ENCODE data around the gene ATP5PF. TPM values are rescaled to one million over a fixed set of nuclear protein-coding genes. Genes with fewer than 3 reads are reported as not detected.
"Not testable (repeated sequence)": the region's sequence is repeated elsewhere in the genome, so short reads cannot be mapped to it uniquely, and the experiment has no call there.

The ATP5PF gene
- total RNA-seq, 2 donors from 2014 or later = 27.8 to 44.0 TPM

- Histone ChIP-seq H3K27ac (no peak overlapping the region), H3K9me3 (no peaks in the 10 kb centered on the region), H3K36me3 (no peaks in the 10 kb centered on the region), H3K27me3 (replicated peaks; ENCODE audit: insufficient read depth) (no peaks in the 10 kb centered on the region), H3K4me1 (ENCODE audit: control insufficient read depth in 1 of 2, low read depth in 2 of 2) (no peaks in the 10 kb centered on the region), H3K4me3 (no peak overlapping the region)
- DNase-seq (ENCODE audit: low spot score) = no peak
- TF ChIP-seq CTCF (IDR thresholded peaks at IDR 0.05) = no peak
- no peak for ATAC-seq (ENCODE audit: insufficient number of reproducible peaks, low FRiP score, low read depth)
These were observed 24.2 kb downstream of the ATP5PF start for GRCh38 chr21:25710550-25710949.

- Histone ChIP-seq H3K4me1 (ENCODE audit: control insufficient read depth in 1 of 2, low read depth in 2 of 2) (no peaks in the 10 kb centered on the region), H3K36me3 (no peaks in the 10 kb centered on the region), H3K27ac (no peak overlapping the region), H3K9me3 (no peaks in the 10 kb centered on the region), H3K4me3 (no peak overlapping the region), H3K27me3 (replicated peaks; ENCODE audit: insufficient read depth) (no peaks in the 10 kb centered on the region)
- DNase-seq (ENCODE audit: low spot score) (no peak), ATAC-seq (ENCODE audit: insufficient number of reproducible peaks, low FRiP score, low read depth) (no peak)
- no peak for TF ChIP-seq CTCF (IDR thresholded peaks at IDR 0.05)
These were observed 24.9 kb downstream of the ATP5PF start for GRCh38 chr21:25709684-25710265.

DNA sequence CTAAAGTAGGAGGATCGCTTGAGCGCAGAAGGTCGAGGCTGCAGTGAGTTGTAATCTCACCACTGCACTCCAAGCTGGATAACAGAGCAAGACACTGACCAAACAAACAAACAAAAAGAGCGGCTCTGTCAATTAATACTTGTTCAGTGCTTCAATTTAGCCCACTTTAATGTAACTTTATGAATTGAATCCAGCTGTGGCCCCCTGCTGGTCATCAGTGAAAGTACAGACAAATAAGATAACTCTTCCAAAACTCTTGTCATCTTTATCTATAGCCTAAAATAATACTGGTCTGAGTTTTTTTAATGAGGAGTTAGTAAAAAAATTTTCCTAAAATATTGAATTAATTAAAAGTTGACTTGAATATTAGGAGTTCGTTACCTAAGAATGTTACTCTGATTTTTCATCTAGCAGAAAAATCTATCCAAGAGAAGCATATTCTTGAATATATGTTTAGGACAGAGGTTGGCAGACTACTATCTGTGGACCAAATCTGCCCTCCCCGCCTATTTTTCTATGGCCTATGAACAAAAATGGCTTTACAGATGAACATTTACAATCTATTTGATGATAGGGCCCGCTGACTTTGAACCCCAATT lies 26.1 kb downstream of the ATP5PF start:
- no peaks in the 10 kb centered on the region for H3K4me1 ChIP-seq (ENCODE audit: control insufficient read depth in 1 of 2, low read depth in 2 of 2)
- no peak overlapping the region for H3K4me3 ChIP-seq
- H3K9me3 ChIP-seq = no peaks in the 10 kb centered on the region
- DNase-seq (ENCODE audit: low spot score) = no peak
- no peaks in the 10 kb centered on the region for H3K27me3 ChIP-seq (replicated peaks; ENCODE audit: insufficient read depth)
- no peak overlapping the region for H3K27ac ChIP-seq
- H3K36me3 ChIP-seq = no peaks in the 10 kb centered on the region
- peak; percentile 88 for TF ChIP-seq CTCF (IDR thresholded peaks at IDR 0.05)
- peak; percentile 36 for ATAC-seq (ENCODE audit: insufficient number of reproducible peaks, low FRiP score, low read depth)

DNA sequence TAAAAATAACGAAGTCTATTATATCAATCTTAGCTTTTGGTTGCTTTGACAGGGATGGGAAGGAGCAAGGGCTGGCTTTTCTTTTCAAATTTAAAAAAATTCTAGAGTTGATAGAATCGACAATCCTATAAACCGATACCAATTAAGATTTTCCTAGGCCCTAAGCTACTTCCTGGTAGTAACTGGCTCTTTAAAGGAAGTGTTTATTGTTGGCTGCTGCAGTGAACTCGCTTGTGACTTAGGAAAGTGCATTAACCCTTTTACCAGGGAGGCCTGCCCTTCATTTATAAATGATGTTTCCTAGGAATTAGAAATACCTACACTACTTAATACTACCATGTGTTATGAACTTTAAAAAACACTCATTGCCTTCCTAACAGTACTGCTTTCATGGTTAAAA lies 33.2 kb downstream of the ATP5PF start:
- no peaks in the 10 kb centered on the region for H3K36me3 ChIP-seq
- no peak for DNase-seq (ENCODE audit: low spot score)
- no peak for TF ChIP-seq CTCF (IDR thresholded peaks at IDR 0.05)
- H3K4me1 ChIP-seq (ENCODE audit: control insufficient read depth in 1 of 2, low read depth in 2 of 2) = no peaks in the 10 kb centered on the region
- no peak overlapping the region for H3K4me3 ChIP-seq
- no peak for ATAC-seq (ENCODE audit: insufficient number of reproducible peaks, low FRiP score, low read depth)
- no peaks in the 10 kb centered on the region for H3K27me3 ChIP-seq (replicated peaks; ENCODE audit: insufficient read depth)
- no peaks in the 10 kb centered on the region for H3K9me3 ChIP-seq
- no peak overlapping the region for H3K27ac ChIP-seq

DNA sequence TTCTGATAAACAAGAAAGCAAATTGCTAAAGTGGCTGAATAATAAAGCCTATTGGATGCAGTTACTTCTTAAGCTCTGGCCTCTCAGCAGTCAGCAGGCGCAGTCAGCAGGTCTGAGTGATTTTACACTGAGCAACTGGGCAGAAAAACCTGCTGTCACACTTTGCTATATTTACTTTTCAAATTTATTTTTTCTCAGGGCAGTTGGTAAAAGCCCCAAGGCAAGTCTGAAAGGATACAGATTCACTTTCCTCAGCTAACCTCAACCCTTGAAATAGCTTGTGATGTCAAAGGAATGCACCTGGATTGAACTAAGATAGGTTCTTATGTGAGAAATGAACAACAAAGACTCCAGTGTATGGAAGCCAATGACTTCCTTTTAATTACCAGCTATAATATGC lies 34.0 kb downstream of the ATP5PF start:
- no peak overlapping the region for H3K27ac ChIP-seq
- no peaks in the 10 kb centered on the region for H3K9me3 ChIP-seq
- ATAC-seq (ENCODE audit: insufficient number of reproducible peaks, low FRiP score, low read depth) (no peak), DNase-seq (ENCODE audit: low spot score) (no peak)
- TF ChIP-seq CTCF (IDR thresholded peaks at IDR 0.05) = no peak
- H3K4me1 ChIP-seq (ENCODE audit: control insufficient read depth in 1 of 2, low read depth in 2 of 2) = no peaks in the 10 kb centered on the region
- no peaks in the 10 kb centered on the region for H3K27me3 ChIP-seq (replicated peaks; ENCODE audit: insufficient read depth)
- H3K36me3 ChIP-seq = no peaks in the 10 kb centered on the region
- no peak overlapping the region for H3K4me3 ChIP-seq

DNA sequence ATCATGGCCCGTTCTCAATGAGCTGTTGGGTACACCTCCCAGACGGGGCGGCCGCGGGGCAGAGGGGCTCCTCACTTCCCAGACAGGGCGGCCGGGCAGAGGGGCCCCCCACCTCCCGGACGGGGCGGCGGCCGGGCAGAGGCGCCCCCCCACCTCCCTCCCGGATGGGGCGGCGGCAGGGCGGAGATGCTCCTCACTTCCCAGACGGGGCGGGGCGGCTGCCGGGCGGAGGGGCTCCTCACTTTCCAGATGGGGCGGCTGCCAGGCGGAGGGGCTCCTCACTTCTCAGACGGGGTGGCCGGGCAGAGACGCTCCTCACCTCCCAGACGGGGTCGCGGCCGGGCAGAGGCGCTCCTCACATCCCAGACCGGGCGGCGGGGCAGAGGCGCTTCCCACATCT lies 39.2 kb downstream of the ATP5PF start:
- H3K9me3 ChIP-seq; H3K36me3 ChIP-seq; H3K4me3 ChIP-seq; ATAC-seq (ENCODE audit: insufficient number of reproducible peaks, low FRiP score, low read depth); H3K4me1 ChIP-seq (ENCODE audit: control insufficient read depth in 1 of 2, low read depth in 2 of 2); DNase-seq (ENCODE audit: low spot score); H3K27me3 ChIP-seq (replicated peaks; ENCODE audit: insufficient read depth); H3K27ac ChIP-seq: not testable (repeated sequence)

Measured in thoracic aorta (tissue), 2 donors.